ENCODE data around the gene TMPRSS4. TPM values are rescaled to one million over a fixed set of nuclear protein-coding genes. Genes with fewer than 3 reads are reported as not detected.

Gene TMPRSS4
- total RNA-seq, 1 experiment from 2014 or later, result not detected

- Mint-ChIP-seq H3K9me3 (no peaks in the 10 kb centered on the region), H3K4me3 (no peak overlapping the region)
Observed at GRCh38 chr11:118105657-118106305, 28.9 kb downstream of the TMPRSS4 start.

More at GRCh38 chr11:118105657-118106305, 28.9 kb downstream of the TMPRSS4 start:
- Mint-ChIP-seq H3K27ac (no peak overlapping the region), H3K36me3 (ENCODE audit: insufficient read depth in 1 of 3, low read depth in 3 of 3) (no peaks in the 10 kb centered on the region; a peak in 1 of 7 replicates), H3K27me3 (ENCODE audit: low read depth) (peaks cover 14% of the 10 kb centered on the region), H3K4me1 (peaks cover 6 to 20% of the 10 kb centered on the region in 2 experiments)
- no peaks in the 10 kb centered on the region for H3K23me2 ChIP-seq (ENCODE audit: insufficient read length, low read depth, low read length, poor library complexity, severe bottlenecking)
- 0 out of 2 replicates have a peak, but pooled peaks cover 3% of the 10 kb centered on the region for H3K4me1 ChIP-seq (ENCODE audit: insufficient read depth, low read length)
- H2BK12ac ChIP-seq (ENCODE audit: insufficient read length, low read depth, low read length), result no peak overlapping the region
- no peak overlapping the region for H2AK5ac ChIP-seq (ENCODE audit: insufficient read length, low read length)
- no peaks in the 10 kb centered on the region for H4K20me1 ChIP-seq (ENCODE audit: control insufficient read depth, insufficient read depth, insufficient read length)
- H3K79me2 ChIP-seq (ENCODE audit: insufficient read depth, low read length), result no peaks in the 10 kb centered on the region
- no peak overlapping the region for H2AFZ ChIP-seq (ENCODE audit: low read length)
- H2BK15ac ChIP-seq (ENCODE audit: low read depth, low read length), result no peak overlapping the region
- no peak overlapping the region for H3T11ph ChIP-seq (ENCODE audit: low read length)
- no peak for DNase-seq
- no peak overlapping the region for H3K4me2 ChIP-seq (ENCODE audit: insufficient read depth, insufficient read length, low read length)
- H3K18ac ChIP-seq (ENCODE audit: insufficient read length, low read depth, low read length), result no peak overlapping the region
- H3K56ac ChIP-seq (ENCODE audit: insufficient read length, low read depth, low read length), result no peak overlapping the region
- no peaks in the 10 kb centered on the region for H3K9me3 ChIP-seq (ENCODE audit: control insufficient read depth, low read depth, low read length)
- no peak overlapping the region for H3K23ac ChIP-seq (ENCODE audit: insufficient read length, low read depth, low read length)
- H3K27ac ChIP-seq (ENCODE audit: insufficient read length, low read depth, low read length), result no peak overlapping the region
- H4K91ac ChIP-seq (ENCODE audit: insufficient read length, low read depth, low read length), result no peak overlapping the region
- no CpG with 5 or more reads among the region's 4 CpGs for WGBS (ENCODE audit: extremely low coverage, insufficient read length, low lambda C conversion rate)
- no peak overlapping the region for H2BK120ac ChIP-seq (ENCODE audit: low read depth, low read length, poor library complexity, severe bottlenecking)
- no peaks in the 10 kb centered on the region for H3K79me1 ChIP-seq (ENCODE audit: insufficient read depth, low read depth, low read length, poor library complexity, severe bottlenecking)
- H3K9ac ChIP-seq (ENCODE audit: extremely low read depth, insufficient read length, low read length), result no peak overlapping the region
- H3K14ac ChIP-seq (ENCODE audit: insufficient read depth, low read length), result no peak overlapping the region
- no peak overlapping the region for H2BK20ac ChIP-seq (ENCODE audit: low read depth, low read length, poor library complexity, severe bottlenecking)
- no peak overlapping the region for H4K5ac ChIP-seq (ENCODE audit: insufficient read length, low read depth, low read length)
- H4K8ac ChIP-seq (replicated peaks; ENCODE audit: insufficient read length, low read depth, low read length), result no peak overlapping the region
- no peaks in the 10 kb centered on the region for H3K27me3 ChIP-seq (ENCODE audit: insufficient read depth, low read length)
- H3K4ac ChIP-seq (ENCODE audit: low read depth, low read length), result no peak overlapping the region
- H2BK5ac ChIP-seq (ENCODE audit: insufficient read length, low read length), result no peak overlapping the region
- no peak for TF ChIP-seq CTCF (conservative IDR thresholded peaks at IDR 0.05)
